GM08714 (cell line): ENCODE results near the gene NCOR2.

Experiments used
- H3K4me3 ChIP-seq: fragments of 200-500 bp; sonication (Bioruptor generic); 2 replicates; pipeline ENCODE4 v1.5.1; 2014; ENCODE audit warnings: mild to moderate bottlenecking, low read length, inconsistent platforms
- ZNF274 ChIP-seq: IDR thresholded peaks from 2 replicates; pipeline ENCODE4 v1.6.1; 2012; ENCODE audit warnings: mild to moderate bottlenecking, low read depth, low read length

NCOR2 gene

DNA sequence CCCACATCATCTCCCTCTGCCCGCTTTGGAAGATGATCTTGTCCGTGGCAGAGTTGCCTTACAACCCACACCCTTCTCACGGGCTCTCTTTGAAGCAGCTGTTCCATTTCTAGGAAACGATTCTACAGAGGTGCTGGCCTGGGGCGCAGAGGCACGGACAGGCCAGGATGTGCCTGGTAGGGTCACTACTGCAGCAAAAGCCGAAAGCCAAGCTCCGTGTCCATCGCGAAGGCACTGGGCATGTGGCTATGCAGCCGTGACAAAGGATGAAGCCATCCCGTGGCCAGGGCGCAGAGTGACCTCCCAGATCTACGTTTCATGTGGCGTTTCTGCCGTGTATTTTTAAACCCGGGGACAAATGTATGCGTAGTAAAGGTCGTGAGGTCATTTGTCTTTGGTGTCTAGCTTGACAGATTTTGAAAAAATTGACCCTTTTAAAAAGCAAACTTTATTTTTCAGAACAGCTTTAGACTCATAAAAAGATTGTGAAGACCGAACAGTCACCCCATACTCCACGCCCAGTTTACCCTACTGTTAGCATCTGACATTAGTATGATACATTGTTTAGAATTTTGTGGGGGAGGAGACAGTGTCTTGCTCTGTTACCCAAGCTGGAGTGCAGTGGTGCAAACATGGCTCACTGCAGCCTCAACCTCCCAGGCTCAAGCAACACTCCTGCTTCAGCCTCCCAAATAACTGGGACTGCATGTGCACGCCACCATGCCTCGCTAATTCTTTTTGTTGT is 40.4 kb upstream of the NCOR2 start:
- TF ChIP-seq ZNF274, result no peak
- no peak overlapping the region for H3K4me3 ChIP-seq

DNA sequence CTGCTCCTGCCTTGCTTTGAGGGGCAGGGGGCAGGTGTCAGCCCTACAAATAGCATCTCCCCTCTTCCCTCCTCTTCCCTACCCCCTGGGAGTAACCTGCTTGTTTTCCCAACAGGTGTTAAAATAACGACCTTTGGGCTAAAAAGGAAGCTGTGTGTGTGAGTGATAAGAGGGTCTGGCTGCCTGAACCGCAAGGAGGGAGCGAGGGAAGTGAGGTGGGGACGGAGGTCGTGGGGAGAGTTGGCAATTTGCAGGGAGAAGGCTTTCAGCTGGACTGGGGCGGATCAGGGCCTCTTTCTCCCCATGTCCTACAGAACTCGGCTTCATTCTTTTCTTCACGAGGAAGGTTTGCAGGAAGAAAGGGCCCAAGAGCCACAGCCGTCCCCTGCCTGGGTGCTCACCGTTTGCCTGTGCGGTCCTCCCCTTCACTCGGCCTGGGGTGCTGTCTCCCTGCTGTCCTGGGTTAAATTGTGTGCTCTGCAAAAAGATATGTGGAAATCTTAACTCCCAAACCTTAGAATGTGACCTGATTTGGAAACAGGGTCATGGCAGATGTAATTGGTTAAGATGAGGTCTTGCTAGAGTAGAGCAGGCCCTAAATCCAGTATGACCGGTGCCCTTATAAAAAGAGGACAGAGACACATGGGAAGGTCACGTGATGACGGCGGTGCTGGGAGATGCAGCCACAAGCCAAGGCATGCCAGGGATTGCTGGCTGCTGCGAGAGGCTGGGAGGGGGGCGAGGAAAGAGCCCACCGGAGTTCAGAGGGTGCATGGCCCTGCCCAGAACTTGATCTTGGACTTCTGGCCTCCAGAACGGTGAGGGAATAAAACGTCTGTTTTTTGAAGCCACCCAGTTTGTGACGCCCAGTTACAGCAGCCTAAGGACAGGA is 38.7 kb upstream of the NCOR2 start:
- no peak overlapping the region for H3K4me3 ChIP-seq
- TF ChIP-seq ZNF274, result no peak

DNA sequence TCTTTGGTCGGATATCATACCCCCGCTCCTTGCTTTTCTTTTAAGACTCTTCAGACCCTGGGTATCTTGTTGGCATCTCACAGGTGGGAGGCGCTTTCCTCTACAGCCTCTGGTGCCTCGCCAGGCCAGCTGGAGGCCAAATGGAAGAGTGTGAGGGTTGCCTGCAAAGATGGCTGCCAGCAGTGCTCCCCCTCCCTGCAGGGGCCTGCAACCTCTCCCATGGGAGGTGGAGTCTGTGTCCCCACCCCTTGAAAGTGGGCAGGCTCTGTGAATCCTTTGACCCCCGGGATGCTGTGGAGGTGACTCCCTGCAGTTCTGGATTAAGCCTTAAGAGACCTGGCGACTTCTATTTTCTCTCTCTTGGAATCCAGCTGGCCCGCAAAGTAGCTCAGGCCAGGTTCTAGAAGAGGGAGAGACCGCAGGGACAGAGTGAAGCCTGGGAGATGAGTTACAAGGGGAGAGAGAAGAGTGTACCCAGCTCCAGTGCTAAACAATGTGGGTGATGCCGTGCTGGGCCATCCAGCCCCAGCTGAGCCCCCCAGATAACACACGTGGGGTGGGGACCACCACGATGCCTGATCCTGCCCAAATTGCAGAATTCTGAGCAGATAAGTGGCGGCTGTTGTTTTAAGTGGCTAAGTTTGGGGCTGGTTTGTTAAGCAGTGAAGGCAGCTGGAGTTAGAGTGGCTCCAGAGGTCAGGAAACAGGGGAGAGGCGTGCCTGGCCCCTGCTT is 37.9 kb upstream of the NCOR2 start:
- H3K4me3 ChIP-seq, result no peak overlapping the region
- no peak for TF ChIP-seq ZNF274

GRCh38 chr12:124604264-124604680 is 36.9 kb upstream of the NCOR2 start:
- H3K4me3 ChIP-seq, result no peak overlapping the region
- TF ChIP-seq ZNF274, result no peak

DNA sequence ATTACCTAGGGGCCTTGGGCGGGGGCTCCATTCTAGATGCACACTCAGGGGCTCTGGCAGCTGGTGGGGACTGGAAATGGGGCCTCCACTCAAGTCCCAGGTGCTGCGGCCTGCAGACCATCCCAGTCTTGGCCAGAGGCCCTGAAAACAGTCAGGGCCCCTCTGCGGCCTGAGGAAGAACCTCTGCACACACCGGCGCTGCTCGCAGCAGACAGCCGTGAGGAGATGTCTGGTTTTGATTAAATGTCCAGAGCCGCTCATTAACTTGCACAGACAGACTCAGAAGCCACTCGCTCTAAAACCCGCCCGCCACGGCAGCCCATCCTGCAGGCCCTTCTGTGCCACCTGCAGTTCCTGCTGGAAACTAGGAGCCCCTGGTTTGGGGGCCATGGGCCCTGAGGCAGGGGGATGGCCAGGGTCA is 36.4 kb upstream of the NCOR2 start:
- no peak overlapping the region for H3K4me3 ChIP-seq
- no peak for TF ChIP-seq ZNF274

DNA sequence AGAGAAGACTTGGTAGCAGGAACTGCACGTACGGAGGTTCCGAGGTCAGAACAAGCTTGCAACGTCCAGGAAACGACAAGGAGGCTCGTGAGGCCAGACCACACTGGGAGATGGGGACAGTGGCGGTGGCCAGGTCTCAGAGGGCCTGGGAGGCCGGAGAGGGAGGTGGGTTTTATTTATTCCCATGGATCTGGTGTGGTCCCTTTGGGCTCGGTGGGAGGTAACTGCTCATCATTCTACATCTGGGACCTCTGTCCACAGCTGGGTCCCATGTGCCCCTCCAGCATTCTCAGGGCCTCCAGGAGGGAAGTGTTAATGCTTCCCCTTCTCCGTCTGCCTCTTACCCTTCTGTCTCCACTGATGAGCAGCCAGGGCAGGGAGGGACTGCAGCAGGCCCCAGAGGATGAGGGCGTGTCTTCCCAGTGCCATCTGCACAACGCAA is 35.7 kb upstream of the NCOR2 start:
- TF ChIP-seq ZNF274, result no peak
- H3K4me3 ChIP-seq, result no peak overlapping the region

DNA sequence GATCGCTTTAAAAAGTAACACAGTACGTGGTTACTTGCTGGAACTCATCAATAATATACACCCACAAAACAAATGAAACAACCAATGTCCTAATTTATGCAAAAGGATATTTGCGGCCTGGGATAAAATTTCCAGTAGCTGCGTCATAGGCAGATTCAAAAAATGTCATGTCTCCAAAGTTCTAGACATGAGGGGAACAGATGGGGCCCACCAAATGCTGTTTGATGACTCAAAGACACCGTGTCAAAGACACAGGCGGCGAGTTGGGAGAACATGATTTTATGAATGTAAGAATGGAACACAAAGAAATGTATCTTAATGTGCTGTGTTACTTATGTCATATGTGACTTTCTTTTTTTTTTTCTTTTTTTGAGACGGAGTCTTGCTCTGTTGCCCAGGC is 34.3 kb upstream of the NCOR2 start:
- no peak overlapping the region for H3K4me3 ChIP-seq
- no peak for TF ChIP-seq ZNF274

- no peak overlapping the region for H3K4me3 ChIP-seq
- TF ChIP-seq ZNF274, result no peak
Measured at GRCh38 chr12:124599074-124599999, 31.9 kb upstream of the NCOR2 start.

- TF ChIP-seq ZNF274, result no peak
- no peak overlapping the region for H3K4me3 ChIP-seq
Measured at GRCh38 chr12:124597041-124597440, 29.6 kb upstream of the NCOR2 start.

GRCh38 chr12:124595444-124595843 is 28.0 kb upstream of the NCOR2 start:
- no peak overlapping the region for H3K4me3 ChIP-seq
- TF ChIP-seq ZNF274, result no peak

DNA sequence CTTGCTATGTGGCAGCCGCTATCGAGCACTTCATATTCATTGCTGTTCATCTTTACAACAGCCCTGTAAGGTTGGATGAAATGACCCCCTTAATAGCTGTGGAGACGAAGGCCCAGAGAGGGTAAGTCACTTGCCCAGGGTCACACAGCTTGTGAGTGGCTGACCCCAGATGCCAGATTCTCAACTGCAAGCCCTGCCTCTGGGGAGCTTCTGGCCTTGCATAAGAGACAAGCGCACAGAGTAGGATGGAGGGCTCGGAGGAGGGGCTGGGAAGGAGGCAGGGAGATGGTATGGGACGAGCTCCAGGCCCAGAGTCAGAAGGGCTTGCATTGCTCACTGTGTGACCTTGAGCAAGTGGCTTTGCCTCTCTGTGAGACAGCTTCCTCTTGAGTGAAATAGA is 27.4 kb upstream of the NCOR2 start:
- TF ChIP-seq ZNF274, result no peak
- H3K4me3 ChIP-seq, result no peak overlapping the region

DNA sequence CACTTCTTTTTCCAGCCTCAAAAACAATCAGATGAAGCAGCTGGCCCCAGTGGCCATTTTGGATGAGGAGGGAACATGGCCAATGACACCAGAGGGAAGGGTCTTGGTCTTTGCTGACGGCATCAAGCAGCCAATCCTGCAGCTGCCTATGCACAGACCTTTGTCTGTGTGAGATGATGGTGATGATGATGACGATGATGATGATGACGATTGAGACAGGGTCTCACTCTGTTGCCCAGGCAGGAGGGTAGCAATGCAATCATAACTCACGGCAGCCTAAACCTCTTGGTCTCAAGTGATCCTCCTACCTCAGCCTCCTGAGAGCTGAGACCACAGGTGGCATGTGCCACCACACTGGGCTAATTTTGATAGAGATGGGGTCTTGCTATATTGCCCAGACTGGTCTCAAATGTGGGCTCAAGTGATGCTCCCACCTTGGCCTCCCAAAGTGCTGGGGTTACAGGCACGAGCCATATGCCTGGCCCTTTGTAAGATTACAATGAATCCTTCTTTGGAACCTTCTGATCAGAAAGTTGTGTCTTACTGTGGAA is 26.5 kb upstream of the NCOR2 start:
- H3K4me3 ChIP-seq, result no peak overlapping the region
- TF ChIP-seq ZNF274, result no peak

DNA sequence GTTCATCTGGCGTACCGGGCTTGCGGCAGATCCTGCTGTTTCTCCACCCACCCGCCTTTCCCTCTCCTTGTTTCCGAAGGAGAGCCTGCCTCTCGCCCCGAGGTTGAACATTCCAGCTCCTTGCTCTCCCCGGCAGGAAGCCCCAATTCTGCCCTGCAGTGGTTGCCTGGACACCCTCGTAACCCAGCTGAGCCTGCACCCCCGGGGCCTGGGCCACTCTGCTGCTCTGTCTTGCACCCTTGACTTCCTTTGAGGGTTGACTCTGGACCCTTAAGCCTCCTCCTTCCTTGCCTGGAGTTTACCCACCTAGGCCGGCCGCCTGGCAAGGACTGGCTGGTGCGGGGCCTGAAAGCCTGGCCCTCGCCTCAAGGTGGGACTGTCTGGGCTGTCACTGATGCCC is 25.8 kb upstream of the NCOR2 start:
- H3K4me3 ChIP-seq, result no peak overlapping the region
- TF ChIP-seq ZNF274, result no peak
